NB4 (cell line): ENCODE data around the gene GPR107.
"Not testable (repeated sequence)": the region's sequence is repeated elsewhere in the genome, so short reads cannot be mapped to it uniquely, and the experiment has no call there.

Experiments used
- DNase-seq: peaks from one replicate; pipeline ENCODE4 v3.0.0; 2010; ENCODE audit warnings: low read depth
- H3K4me3 ChIP-seq: one replicate; pipeline ENCODE4 v1.5.1; 2011; ENCODE audit warnings: mild to moderate bottlenecking, low read depth, low read length, moderate library complexity
- CTCF ChIP-seq: IDR thresholded peaks from one replicate; pipeline ENCODE4 v1.5.1; 2012; ENCODE audit warnings: low read depth, low read length
- MAX ChIP-seq: IDR thresholded peaks from 2 replicates; pipeline ENCODE4 v1.6.1; 2011; ENCODE audit warnings: low read depth, low read length
- MYC ChIP-seq: IDR thresholded peaks from 2 replicates; pipeline ENCODE4 v1.6.1; 2011; ENCODE audit warnings: low read depth, low read length
- POLR2A ChIP-seq: IDR thresholded peaks from 2 replicates; pipeline ENCODE4 v1.6.1; 2011; ENCODE audit warnings: mild to moderate bottlenecking; ENCODE audit not compliant: insufficient read length; ENCODE audit errors: extremely low read depth

The GPR107 gene

GRCh38 chr9:130021123-130021522, 32.6 kb upstream of the GPR107 start:
- H3K4me3 ChIP-seq, result no peak overlapping the region
- TF ChIP-seq POLR2A (no peak), MYC (no peak), MAX (no peak), CTCF (no peak)
- DNase-seq, result no peak

DNA sequence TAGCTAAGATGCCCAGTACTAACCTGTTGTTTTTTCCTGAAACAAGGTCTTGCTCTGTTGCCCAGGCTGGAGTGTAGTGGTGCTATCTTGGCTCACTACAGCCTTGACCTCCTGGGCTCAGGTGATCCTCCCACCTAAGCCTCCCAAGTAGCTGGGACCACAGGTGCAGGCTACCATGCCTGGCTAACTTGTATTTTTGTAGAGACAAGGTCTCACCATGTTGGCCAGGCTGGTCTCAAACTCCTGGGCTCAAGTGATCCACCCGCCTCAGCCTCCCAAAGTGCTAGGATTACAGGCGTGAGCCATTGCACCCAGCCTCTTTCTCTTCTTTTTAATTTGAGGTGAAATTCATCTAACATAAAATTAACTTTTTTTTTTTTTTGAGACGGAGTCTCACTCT, 31.9 kb upstream of the GPR107 start:
- DNase-seq, H3K4me3 ChIP-seq: not testable (repeated sequence)

GRCh38 chr9:130022566-130023143, 31.1 kb upstream of the GPR107 start:
- TF ChIP-seq MAX (no peak), MYC (no peak), CTCF (no peak), POLR2A (no peak)
- no peak overlapping the region for H3K4me3 ChIP-seq
- no peak for DNase-seq

DNA sequence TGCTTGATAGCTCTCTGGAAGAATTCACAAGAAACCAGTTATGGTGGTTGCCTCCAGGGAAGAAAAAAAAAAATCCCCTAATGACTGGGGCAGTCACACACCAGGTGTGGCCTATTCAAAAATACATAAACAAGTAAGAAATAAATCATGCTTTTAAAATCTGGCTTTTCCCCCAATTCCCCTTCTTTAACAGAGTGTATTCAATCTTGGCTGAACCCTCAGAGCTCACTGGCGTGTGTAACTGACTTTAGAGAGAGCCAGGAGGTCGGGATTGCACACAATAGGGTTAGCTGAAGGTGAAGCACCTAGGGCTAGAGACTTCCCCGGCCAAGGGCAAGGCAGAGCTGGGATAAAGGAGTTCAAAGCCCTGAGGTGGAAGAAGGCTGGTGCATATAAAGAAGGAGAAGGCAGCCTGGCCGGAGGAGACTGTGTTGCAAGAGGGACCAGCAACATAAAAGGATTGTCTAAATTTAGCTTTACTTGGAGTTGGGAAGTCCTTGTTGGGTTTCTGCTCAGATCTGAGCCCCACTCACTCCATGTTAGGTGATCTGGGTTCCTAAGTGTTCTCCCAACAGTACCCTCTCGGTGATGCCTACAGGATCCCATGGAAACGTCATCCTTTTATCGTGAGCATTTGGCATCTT, 30.4 kb upstream of the GPR107 start:
- H3K4me3 ChIP-seq, result no peak overlapping the region
- no peak for DNase-seq
- no peak for TF ChIP-seq MYC
- TF ChIP-seq CTCF, result no peak
- no peak for TF ChIP-seq POLR2A
- no peak for TF ChIP-seq MAX

GRCh38 chr9:130023994-130024596, 29.6 kb upstream of the GPR107 start:
- DNase-seq, result no peak
- TF ChIP-seq CTCF (no peak), POLR2A (no peak), MAX (no peak), MYC (no peak)
- no peak overlapping the region for H3K4me3 ChIP-seq

DNA sequence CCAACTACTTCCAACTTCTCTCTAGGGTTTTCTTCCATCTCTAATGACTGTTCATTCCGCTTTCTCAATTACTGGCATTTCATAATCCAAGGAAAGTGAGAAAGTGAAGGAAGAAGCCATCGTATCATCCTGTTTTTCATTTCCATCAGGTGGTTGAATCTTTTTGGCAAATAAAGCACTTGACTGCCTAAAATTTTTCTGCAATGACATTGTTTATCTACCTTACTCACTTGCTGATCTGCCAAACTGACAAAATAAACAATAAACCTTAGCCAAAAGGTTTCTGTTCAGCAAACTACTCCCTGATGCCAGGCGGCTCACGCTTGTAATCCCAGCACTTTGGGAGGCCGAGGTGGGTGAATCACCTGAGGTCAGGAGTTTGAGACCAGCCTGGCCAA, 29.1 kb upstream of the GPR107 start:
- no peak overlapping the region for H3K4me3 ChIP-seq
- no peak for DNase-seq
- no peak for TF ChIP-seq MYC
- no peak for TF ChIP-seq CTCF
- TF ChIP-seq POLR2A, result no peak
- TF ChIP-seq MAX, result no peak
